Vagina (tissue), 2 donors: ENCODE data around the gene C1QTNF4. TPM values are rescaled to one million over a fixed set of nuclear protein-coding genes. Genes with fewer than 3 reads are reported as not detected.
A peak's percentile ranks its signal among the peaks of the same experiment; 100 is the strongest.
"Not testable (repeated sequence)": the region's sequence is repeated elsewhere in the genome, so short reads cannot be mapped to it uniquely, and the experiment has no call there.

Source experiments
- DNase-seq, 2 donors: peaks; one replicate each; pipeline ENCODE4 v3.0.0-alpha.2; 2017; ENCODE audit errors: extremely low spot score in 2 of 2
- H3K27ac ChIP-seq: fragments of 200-600 bp; sonication (generic); one replicate; pipeline ENCODE4 v1.5.1; 2019
- H3K27me3 ChIP-seq: fragments of 200-600 bp; sonication (generic); one replicate; pipeline ENCODE4 v1.5.1; 2019
- H3K36me3 ChIP-seq, 2 donors: fragments of 200-600 bp; sonication (generic); one replicate each; pipeline ENCODE4 v1.5.1; 2017 to 2019
- H3K4me1 ChIP-seq: fragments of 200-600 bp; sonication (generic); one replicate; pipeline ENCODE4 v1.5.1; 2019
- H3K4me3 ChIP-seq, 2 donors: fragments of 200-600 bp; sonication (generic); 1 replicate in 1 of 2; 2 replicates in 1 of 2; pipeline ENCODE4 v1.5.1; 2016 to 2019
- H3K9me3 ChIP-seq: fragments of 200-600 bp; sonication (generic); one replicate; pipeline ENCODE4 v1.5.1; 2019
- POLR2A ChIP-seq, 2 donors: fragments of 450-650 bp; IDR thresholded peaks; one replicate each; pipeline ENCODE4 v1.6.1; 2017; ENCODE audit warnings: antibody characterized with exemption in 2 of 2, mild to moderate bottlenecking in 2 of 2, moderate library complexity in 2 of 2
- POLR2AphosphoS5 ChIP-seq, 2 donors: sonication (generic); formaldehyde crosslinking; IDR thresholded peaks; one replicate each; pipeline ENCODE4 v1.9.0; 2017; ENCODE audit warnings: antibody characterized with exemption in 2 of 2, mild to moderate bottlenecking in 2 of 2, low read depth in 1 of 2; ENCODE audit not compliant: insufficient read depth in 1 of 2
- intact Hi-C: fragments of 100-400 bp; cut with DNase I; formaldehyde crosslinking; loops from one replicate; pipeline ENCODE4 v1.15.1; 2023
- total RNA-seq: library from RNA; depleted of rRNA; stranded (reverse); fragments of >200 nt; gene quantifications from one replicate; pipeline ENCODE4 v1.2.3, GENCODE V29; 2016
- TF ChIP-seq, protein P1 (sequence below), 3 experiments: fragments of 450-650 bp in 2 of 3; fragments of 200-600 bp in 1 of 3; sonication (generic) in 1 of 3; IDR thresholded peaks; one replicate each; pipeline ENCODE4 v1.5.1; 2017 to 2019; ENCODE audit warnings: antibody characterized with exemption in 3 of 3, mild to moderate bottlenecking in 2 of 3, moderate library complexity in 2 of 3

Gene C1QTNF4
- 3.4 TPM for total RNA-seq

DNA sequence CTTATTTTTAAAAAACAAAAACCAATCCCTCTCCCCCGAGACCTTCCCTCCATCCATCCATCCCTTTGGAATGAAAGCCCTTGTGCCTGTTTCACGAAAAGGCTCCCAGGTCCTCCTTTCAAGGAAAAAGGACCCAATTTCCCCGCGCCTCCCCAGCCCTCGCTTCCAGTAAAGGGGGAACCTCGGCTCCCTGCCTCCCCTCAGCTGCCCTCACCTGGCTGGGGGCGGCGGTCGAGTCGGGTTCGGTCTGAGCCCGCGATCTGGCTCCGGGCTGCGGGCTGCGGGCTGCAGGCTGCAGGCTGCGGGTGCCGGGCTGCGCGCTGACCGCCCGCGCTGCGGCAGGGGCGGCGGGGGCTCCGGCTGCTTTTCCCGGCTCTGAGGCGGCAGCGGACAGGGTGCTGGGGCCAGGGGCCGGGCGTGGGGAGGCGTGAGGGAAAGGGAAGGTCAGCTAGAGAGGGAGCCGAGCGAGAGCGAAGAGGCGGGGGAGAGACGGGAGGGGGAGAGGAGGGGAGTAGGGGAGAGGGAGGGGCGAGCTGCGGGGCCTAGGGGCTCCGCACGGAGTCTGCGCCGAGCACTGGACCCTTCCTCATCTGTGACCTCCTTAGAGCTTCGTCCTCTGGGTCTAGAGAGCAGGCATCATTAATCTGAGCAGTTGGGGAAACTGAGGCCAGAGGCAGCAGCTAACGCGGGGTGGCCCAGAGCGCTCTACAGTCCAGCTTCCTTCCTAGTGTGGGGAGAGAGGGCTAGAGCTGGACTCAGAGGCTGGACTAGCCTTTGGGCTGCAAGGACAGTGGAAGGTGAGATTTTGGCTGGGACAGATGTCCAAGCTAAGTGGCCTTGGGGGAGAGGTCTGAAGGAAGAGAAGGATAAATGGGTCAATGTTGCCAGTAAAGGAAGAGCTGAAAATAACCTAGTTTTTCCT lies at the start of gene C1QTNF4:
Gene C1QTNF4 (minus strand): TSS at position 478 of the 922 bp plus-strand sequence. CDS start 3,601 bp downstream, outside the sequence.
- H3K4me1 ChIP-seq = peaks cover 15% of the 10 kb centered on the region
- H3K4me3 ChIP-seq = peak within 1 kb of the TSS in 1 of 2 donors; percentile 2
- no peak for DNase-seq
- intact Hi-C loops = no loop called here
- no peak for TF ChIP-seq POLR2A (IDR thresholded peaks at IDR 0.05)
- TF ChIP-seq POLR2AphosphoS5 (IDR thresholded peaks at IDR 0.05; ENCODE audit: insufficient read depth in 1 of 2, low read depth in 1 of 2) = no peak
- TF ChIP-seq, protein P1, sequence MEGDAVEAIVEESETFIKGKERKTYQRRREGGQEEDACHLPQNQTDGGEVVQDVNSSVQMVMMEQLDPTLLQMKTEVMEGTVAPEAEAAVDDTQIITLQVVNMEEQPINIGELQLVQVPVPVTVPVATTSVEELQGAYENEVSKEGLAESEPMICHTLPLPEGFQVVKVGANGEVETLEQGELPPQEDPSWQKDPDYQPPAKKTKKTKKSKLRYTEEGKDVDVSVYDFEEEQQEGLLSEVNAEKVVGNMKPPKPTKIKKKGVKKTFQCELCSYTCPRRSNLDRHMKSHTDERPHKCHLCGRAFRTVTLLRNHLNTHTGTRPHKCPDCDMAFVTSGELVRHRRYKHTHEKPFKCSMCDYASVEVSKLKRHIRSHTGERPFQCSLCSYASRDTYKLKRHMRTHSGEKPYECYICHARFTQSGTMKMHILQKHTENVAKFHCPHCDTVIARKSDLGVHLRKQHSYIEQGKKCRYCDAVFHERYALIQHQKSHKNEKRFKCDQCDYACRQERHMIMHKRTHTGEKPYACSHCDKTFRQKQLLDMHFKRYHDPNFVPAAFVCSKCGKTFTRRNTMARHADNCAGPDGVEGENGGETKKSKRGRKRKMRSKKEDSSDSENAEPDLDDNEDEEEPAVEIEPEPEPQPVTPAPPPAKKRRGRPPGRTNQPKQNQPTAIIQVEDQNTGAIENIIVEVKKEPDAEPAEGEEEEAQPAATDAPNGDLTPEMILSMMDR (IDR thresholded peaks at IDR 0.05) = no peak
- peaks cover 6% of the 10 kb centered on the region for H3K27me3 ChIP-seq
- H3K36me3 ChIP-seq = no peaks in the 10 kb centered on the region
- no peaks in the 10 kb centered on the region for H3K9me3 ChIP-seq
- no peak within 1 kb of the TSS for H3K27ac ChIP-seq

DNA sequence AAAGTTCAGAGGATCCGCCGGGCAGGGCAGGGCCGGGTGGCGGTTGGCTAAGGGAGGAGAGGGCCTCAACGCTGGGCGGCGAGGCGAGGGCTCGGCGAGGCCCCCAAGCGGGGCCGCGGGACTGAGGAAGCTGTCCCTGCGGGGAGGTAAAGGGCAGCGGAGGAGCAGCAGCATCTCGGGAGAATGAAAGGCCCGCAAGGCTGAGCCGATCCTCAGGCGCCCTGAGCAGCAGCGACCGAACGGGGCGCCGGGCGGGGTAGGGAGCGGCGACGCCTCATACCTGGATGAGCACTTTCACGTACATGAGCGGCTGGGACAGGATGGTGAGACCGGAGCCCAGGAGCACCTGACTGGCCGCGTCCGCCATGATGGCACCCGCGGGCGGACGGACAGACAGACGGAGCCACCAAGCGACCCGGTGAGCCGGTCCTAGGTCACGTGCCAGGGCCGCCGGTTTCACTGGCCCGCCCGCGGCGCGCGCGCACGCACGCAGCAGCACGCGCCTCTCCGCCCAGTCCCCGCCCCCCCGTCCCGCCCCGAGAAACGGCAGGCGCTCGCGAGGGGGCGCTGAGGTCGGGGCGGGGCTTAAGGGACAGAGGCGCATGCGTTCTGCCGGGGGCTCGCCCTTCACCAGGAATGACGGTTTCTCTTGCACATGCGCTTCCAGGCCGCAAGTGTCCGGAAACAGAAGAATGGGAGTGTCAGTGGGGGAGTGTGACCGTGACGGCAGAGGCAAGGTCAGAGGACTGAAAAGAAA lies 48.1 kb upstream of the C1QTNF4 start, which contains the start of gene MTCH2:
Gene MTCH2 (minus strand): TSS at position 461 of the 757 bp plus-strand sequence. CDS start 94 bp downstream, at position 367.
- Histone ChIP-seq H3K27me3 (no peaks in the 10 kb centered on the region), H3K9me3 (no peaks in the 10 kb centered on the region), H3K4me1 (peaks cover 20% of the 10 kb centered on the region), H3K4me3 (peak within 1 kb of the TSS; percentile 85 to 89), H3K27ac (peak within 1 kb of the TSS; percentile 96), H3K36me3 (no peaks in the 10 kb centered on the region)
- TF ChIP-seq POLR2A (IDR thresholded peaks at IDR 0.05) (peak in 1 of 2 donors; percentile 24), POLR2AphosphoS5 (IDR thresholded peaks at IDR 0.05; ENCODE audit: insufficient read depth in 1 of 2, low read depth in 1 of 2) (peak; percentile 86 to 93)
- TF ChIP-seq, protein P1 (IDR thresholded peaks at IDR 0.05) = peak in 2 of 3 experiments; percentile 25 to 55
- peak; percentile 98 for DNase-seq
- intact Hi-C loops = no loop called here

DNA sequence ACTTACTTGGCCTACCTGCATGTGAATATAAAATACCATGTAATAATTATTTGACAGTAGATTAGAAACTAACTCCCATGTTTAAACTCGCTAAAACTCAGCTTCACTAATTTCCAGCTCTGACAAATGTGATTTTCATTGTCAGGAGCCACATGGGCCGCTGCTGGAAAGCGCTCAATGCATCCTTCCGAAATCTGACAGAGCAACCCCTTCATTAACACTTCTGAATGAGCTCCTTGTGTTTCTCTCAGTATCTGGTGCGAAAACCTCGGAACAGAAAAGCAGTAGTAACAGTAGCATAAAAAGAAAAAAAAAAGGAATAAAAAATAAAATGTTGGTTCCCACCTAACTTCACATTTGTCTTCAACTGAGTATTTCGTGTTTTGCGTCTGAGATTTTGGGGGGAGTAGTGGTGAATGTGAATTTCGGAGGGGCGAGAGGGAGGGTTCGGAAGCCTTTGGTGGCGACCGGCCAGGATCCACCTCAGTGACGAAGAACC lies 47.4 kb upstream of the C1QTNF4 start:
- Histone ChIP-seq H3K4me1 (peaks cover 20% of the 10 kb centered on the region), H3K27me3 (no peaks in the 10 kb centered on the region), H3K36me3 (no peaks in the 10 kb centered on the region), H3K9me3 (no peaks in the 10 kb centered on the region), H3K4me3 (peak overlapping the region; percentile 85 to 89), H3K27ac (peak overlapping the region; percentile 96)
- TF ChIP-seq, protein P1 (IDR thresholded peaks at IDR 0.05) = no peak
- TF ChIP-seq POLR2AphosphoS5 (IDR thresholded peaks at IDR 0.05; ENCODE audit: insufficient read depth in 1 of 2, low read depth in 1 of 2) = no peak
- TF ChIP-seq POLR2A (IDR thresholded peaks at IDR 0.05) = no peak
- DNase-seq = no peak
- intact Hi-C loops = no loop called here

DNA sequence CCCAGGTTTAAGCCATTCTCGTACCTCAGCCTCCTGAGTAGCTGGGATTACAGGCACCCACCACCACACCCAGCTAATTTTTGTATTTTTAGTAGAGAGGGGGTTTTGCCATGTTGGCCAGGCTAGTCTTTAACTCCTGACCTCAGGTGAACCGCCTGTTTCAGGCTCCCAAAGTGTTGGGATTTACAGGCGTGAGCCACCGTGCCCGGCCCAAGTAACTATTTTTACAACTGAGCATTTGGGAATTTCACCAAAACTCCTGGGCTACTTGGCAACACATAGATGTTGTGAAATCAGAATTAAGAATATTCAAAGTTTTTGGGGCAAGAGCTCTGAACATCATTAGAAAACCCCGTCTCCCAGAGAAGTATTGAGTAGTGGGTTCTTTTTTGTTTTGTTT lies 46.3 kb upstream of the C1QTNF4 start:
- H3K27me3 ChIP-seq, H3K27ac ChIP-seq, DNase-seq, H3K36me3 ChIP-seq, intact Hi-C loops, H3K4me3 ChIP-seq, H3K9me3 ChIP-seq: not testable (repeated sequence)
- H3K4me1 ChIP-seq = peaks cover 20% of the 10 kb centered on the region

DNA sequence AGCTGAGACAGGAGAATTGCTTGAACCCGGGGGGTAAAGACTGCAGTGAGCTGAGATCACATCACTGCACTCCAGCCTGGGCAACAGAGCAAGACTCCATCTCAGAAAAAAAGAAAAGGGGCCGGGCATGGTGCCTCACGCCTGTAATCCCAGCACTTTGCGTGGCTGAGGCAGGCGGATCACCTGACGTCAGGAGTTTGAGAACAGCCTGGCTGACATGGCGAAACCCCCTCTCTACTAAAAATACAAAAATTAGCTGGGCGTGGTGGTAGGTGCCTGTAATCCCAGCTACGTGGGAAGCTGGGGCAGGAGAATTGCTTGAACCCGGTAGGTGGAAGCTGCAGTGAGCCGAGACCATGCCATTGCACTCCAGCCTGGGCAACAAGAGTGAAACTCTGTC lies 42.1 kb upstream of the C1QTNF4 start:
- H3K9me3 ChIP-seq, H3K27me3 ChIP-seq, H3K27ac ChIP-seq, H3K4me3 ChIP-seq, intact Hi-C loops, DNase-seq: not testable (repeated sequence)
- H3K4me1 ChIP-seq = peaks cover 14% of the 10 kb centered on the region
- peaks cover 0 to 21% of the 10 kb centered on the region in 2 donors for H3K36me3 ChIP-seq
